Progenitor cell of endocrine pancreas (in vitro differentiated cells): ENCODE measurements around the gene PLCL1. TPM values are rescaled to one million over a fixed set of nuclear protein-coding genes. Genes with fewer than 3 reads are reported as not detected.

ENCODE experiments used
- DNase-seq: peaks from one replicate; pipeline ENCODE4 v3.0.0; 2021; ENCODE audit warnings: low spot score; ENCODE audit not compliant: unreplicated experiment
- H3K27ac Mint-ChIP-seq: 2 replicates; pipeline ENCODE4 v1.8.0; 2021; ENCODE audit warnings: mild to moderate bottlenecking, moderate library complexity, mixed read lengths
- H3K27me3 Mint-ChIP-seq: 2 replicates; pipeline ENCODE4 v1.8.0; 2021; ENCODE audit warnings: mixed read lengths
- H3K36me3 Mint-ChIP-seq: 2 replicates; pipeline ENCODE4 v1.8.0; 2022; ENCODE audit warnings: mixed read lengths; ENCODE audit not compliant: insufficient read depth
- H3K4me1 Mint-ChIP-seq: 2 replicates; pipeline ENCODE4 v1.8.0; 2021; ENCODE audit warnings: low read depth, mixed read lengths
- H3K4me3 Mint-ChIP-seq: 2 replicates; pipeline ENCODE4 v1.8.0; 2021; ENCODE audit warnings: low read depth, mild to moderate bottlenecking, moderate library complexity, mixed read lengths
- H3K9me3 Mint-ChIP-seq: 2 replicates; pipeline ENCODE4 v1.8.0; 2021; ENCODE audit warnings: low read depth, mixed read lengths
- CTCF ChIP-seq: fragments of 200-600 bp; sonication (generic); IDR thresholded peaks from one replicate; pipeline ENCODE4 v1.5.0; 2021; ENCODE audit warnings: antibody characterized with exemption, mild to moderate bottlenecking; ENCODE audit not compliant: unreplicated experiment
- total RNA-seq: library from RNA; stranded (reverse); gene quantifications from 2 replicates; pipeline ENCODE4 v1.2.1, GENCODE V29; 2021

PLCL1 gene
- total RNA-seq, 1 donor from 2014 or later: 48.3 TPM

GRCh38 chr2:197885126-197885525, 80.7 kb downstream of the PLCL1 start:
- Mint-ChIP-seq H3K4me1 (peaks cover under 1% of the 10 kb centered on the region), H3K27ac (no peak overlapping the region), H3K4me3 (no peak overlapping the region), H3K9me3 (no peaks in the 10 kb centered on the region), H3K27me3 (no peaks in the 10 kb centered on the region), H3K36me3 (peaks cover 9% of the 10 kb centered on the region)
- no peak for DNase-seq
- TF ChIP-seq CTCF: no peak

GRCh38 chr2:197885587-197885986, 81.2 kb downstream of the PLCL1 start:
- no peak for DNase-seq
- H3K4me3 Mint-ChIP-seq: no peak overlapping the region
- H3K27me3 Mint-ChIP-seq: no peaks in the 10 kb centered on the region
- H3K36me3 Mint-ChIP-seq: peaks cover 9% of the 10 kb centered on the region
- no peaks in the 10 kb centered on the region for H3K9me3 Mint-ChIP-seq
- H3K27ac Mint-ChIP-seq: no peak overlapping the region
- no peak for TF ChIP-seq CTCF
- no peaks in the 10 kb centered on the region for H3K4me1 Mint-ChIP-seq

- no peak for TF ChIP-seq CTCF
- no peak overlapping the region for H3K27ac Mint-ChIP-seq
- no peaks in the 10 kb centered on the region for H3K27me3 Mint-ChIP-seq
- H3K36me3 Mint-ChIP-seq: peaks cover 11% of the 10 kb centered on the region
- H3K4me1 Mint-ChIP-seq: peaks cover 19% of the 10 kb centered on the region
- DNase-seq: no peak
- no peak overlapping the region for H3K4me3 Mint-ChIP-seq
- H3K9me3 Mint-ChIP-seq: no peaks in the 10 kb centered on the region
Measured at GRCh38 chr2:197888321-197888720, 83.9 kb downstream of the PLCL1 start.

GRCh38 chr2:197889041-197889440, 84.6 kb downstream of the PLCL1 start:
- Mint-ChIP-seq H3K9me3 (no peaks in the 10 kb centered on the region), H3K4me3 (no peak overlapping the region), H3K36me3 (peaks cover 11% of the 10 kb centered on the region), H3K27ac (no peak overlapping the region), H3K4me1 (peaks cover 26% of the 10 kb centered on the region), H3K27me3 (no peaks in the 10 kb centered on the region)
- TF ChIP-seq CTCF: no peak
- no peak for DNase-seq

GRCh38 chr2:197890168-197890567, 85.8 kb downstream of the PLCL1 start:
- no peaks in the 10 kb centered on the region for H3K9me3 Mint-ChIP-seq
- H3K4me1 Mint-ChIP-seq: peaks cover 34% of the 10 kb centered on the region
- H3K4me3 Mint-ChIP-seq: no peak overlapping the region
- H3K27ac Mint-ChIP-seq: no peak overlapping the region
- DNase-seq: no peak
- TF ChIP-seq CTCF: no peak
- H3K36me3 Mint-ChIP-seq: peaks cover 9% of the 10 kb centered on the region
- no peaks in the 10 kb centered on the region for H3K27me3 Mint-ChIP-seq
